Parathyroid adenoma (tissue), 2 donors: ENCODE results near the gene CWF19L2.

Experiments
- H2AFZ ChIP-seq: fragments of 300-600 bp; sonication (generic); one replicate; pipeline ENCODE4 v1.7.0; 2017; ENCODE audit warnings: antibody characterized with exemption, mild to moderate bottlenecking
- H3K27ac ChIP-seq: fragments of 300-600 bp; sonication (generic); one replicate; pipeline ENCODE4 v1.7.0; 2017
- H3K27me3 ChIP-seq: fragments of 300-600 bp; sonication (generic); one replicate; pipeline ENCODE4 v1.7.0; 2017; ENCODE audit warnings: low read length; ENCODE audit not compliant: control insufficient read depth, insufficient read depth
- H3K36me3 ChIP-seq: fragments of 300-600 bp; sonication (generic); one replicate; pipeline ENCODE4 v1.7.0; 2017; ENCODE audit warnings: low read length; ENCODE audit not compliant: control insufficient read depth, insufficient read depth
- H3K4me1 ChIP-seq: fragments of 300-600 bp; sonication (generic); one replicate; pipeline ENCODE4 v1.7.0; 2017; ENCODE audit warnings: control low read depth
- H3K4me2 ChIP-seq: fragments of 300-600 bp; sonication (generic); one replicate; pipeline ENCODE4 v1.7.0; 2017; ENCODE audit warnings: low read length
- H3K4me3 ChIP-seq: fragments of 300-600 bp; sonication (generic); one replicate; pipeline ENCODE4 v1.7.0; 2017; ENCODE audit warnings: low read depth, low read length
- H3K79me2 ChIP-seq: fragments of 300-600 bp; sonication (generic); one replicate; pipeline ENCODE4 v1.7.0; 2017; ENCODE audit warnings: control low read depth
- H3K9ac ChIP-seq: fragments of 300-600 bp; sonication (generic); one replicate; pipeline ENCODE4 v1.7.0; 2017; ENCODE audit warnings: mild to moderate bottlenecking
- H3K9me3 ChIP-seq: fragments of 300-600 bp; sonication (generic); one replicate; pipeline ENCODE4 v1.7.0; 2017; ENCODE audit warnings: low read length; ENCODE audit not compliant: control insufficient read depth
- TF ChIP-seq, protein P1 (sequence below): fragments of 300-600 bp; sonication (generic); IDR thresholded peaks from one replicate; pipeline ENCODE4 v1.7.0; 2017; ENCODE audit warnings: antibody characterized with exemption, mild to moderate bottlenecking
- donor health status: primary hyperparathyroidism.

The CWF19L2 gene

DNA sequence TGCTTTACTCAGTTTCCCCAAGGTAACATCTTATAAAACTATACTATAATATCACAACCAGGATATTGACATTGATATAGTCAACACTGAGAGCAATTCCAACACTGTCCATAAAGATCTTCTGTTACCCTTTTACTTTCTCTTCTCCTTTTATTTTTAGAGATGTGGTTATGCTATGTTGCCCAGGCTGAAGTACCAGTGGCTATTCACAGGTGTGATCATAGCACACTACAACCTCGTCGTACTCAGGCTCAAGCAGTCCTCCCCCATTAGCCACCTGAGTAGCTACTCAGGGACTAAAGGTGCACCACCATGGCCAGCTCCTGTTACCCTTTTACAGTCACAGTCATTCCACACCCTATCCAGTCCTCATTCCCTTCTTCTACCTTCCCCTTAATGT is 119.7 kb downstream of the CWF19L2 start:
- H3K4me2 ChIP-seq: no peak overlapping the region
- no peak overlapping the region for H2AFZ ChIP-seq
- no peak overlapping the region for H3K4me3 ChIP-seq
- H3K9ac ChIP-seq: no peak overlapping the region
- H3K9me3 ChIP-seq: no peaks in the 10 kb centered on the region
- TF ChIP-seq, protein P1, sequence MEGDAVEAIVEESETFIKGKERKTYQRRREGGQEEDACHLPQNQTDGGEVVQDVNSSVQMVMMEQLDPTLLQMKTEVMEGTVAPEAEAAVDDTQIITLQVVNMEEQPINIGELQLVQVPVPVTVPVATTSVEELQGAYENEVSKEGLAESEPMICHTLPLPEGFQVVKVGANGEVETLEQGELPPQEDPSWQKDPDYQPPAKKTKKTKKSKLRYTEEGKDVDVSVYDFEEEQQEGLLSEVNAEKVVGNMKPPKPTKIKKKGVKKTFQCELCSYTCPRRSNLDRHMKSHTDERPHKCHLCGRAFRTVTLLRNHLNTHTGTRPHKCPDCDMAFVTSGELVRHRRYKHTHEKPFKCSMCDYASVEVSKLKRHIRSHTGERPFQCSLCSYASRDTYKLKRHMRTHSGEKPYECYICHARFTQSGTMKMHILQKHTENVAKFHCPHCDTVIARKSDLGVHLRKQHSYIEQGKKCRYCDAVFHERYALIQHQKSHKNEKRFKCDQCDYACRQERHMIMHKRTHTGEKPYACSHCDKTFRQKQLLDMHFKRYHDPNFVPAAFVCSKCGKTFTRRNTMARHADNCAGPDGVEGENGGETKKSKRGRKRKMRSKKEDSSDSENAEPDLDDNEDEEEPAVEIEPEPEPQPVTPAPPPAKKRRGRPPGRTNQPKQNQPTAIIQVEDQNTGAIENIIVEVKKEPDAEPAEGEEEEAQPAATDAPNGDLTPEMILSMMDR: no peak
- H3K27ac ChIP-seq: no peak overlapping the region
- H3K79me2 ChIP-seq: no peaks in the 10 kb centered on the region
- no peaks in the 10 kb centered on the region for H3K27me3 ChIP-seq
- no peaks in the 10 kb centered on the region for H3K4me1 ChIP-seq
- H3K36me3 ChIP-seq: no peaks in the 10 kb centered on the region

DNA sequence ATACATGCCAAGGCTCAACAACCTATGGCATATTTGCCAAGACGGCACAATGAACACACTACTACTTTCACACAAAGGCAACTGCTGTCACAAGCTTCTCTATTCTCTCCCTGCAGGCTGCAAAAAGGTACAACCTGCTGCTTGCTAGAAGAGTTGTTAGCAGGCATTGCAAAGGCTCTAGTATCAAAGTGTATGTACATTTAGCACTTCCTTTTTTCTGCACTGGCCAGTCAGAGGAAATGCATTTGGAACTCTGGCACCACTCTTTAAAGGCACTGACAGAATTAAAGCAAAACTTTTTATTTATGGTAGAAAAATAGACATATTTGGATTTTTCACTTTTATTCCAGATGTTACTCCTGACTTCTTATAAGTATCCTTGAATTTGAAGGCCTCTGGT is 125.9 kb downstream of the CWF19L2 start:
- Histone ChIP-seq H3K9ac (no peak overlapping the region), H3K36me3 (no peaks in the 10 kb centered on the region), H3K4me2 (no peak overlapping the region), H2AFZ (no peak overlapping the region), H3K4me3 (no peak overlapping the region), H3K27ac (no peak overlapping the region), H3K9me3 (no peaks in the 10 kb centered on the region), H3K27me3 (no peaks in the 10 kb centered on the region), H3K79me2 (no peaks in the 10 kb centered on the region), H3K4me1 (no peaks in the 10 kb centered on the region)
- TF ChIP-seq, protein P1: no peak

GRCh38 chr11:107329164-107329563 is 128.5 kb downstream of the CWF19L2 start:
- H3K36me3 ChIP-seq: no peaks in the 10 kb centered on the region
- H3K27me3 ChIP-seq: no peaks in the 10 kb centered on the region
- H3K4me1 ChIP-seq: no peaks in the 10 kb centered on the region
- no peak overlapping the region for H3K27ac ChIP-seq
- no peak overlapping the region for H3K4me2 ChIP-seq
- H3K79me2 ChIP-seq: no peaks in the 10 kb centered on the region
- no peaks in the 10 kb centered on the region for H3K9me3 ChIP-seq
- no peak overlapping the region for H3K4me3 ChIP-seq
- TF ChIP-seq, protein P1: no peak
- no peak overlapping the region for H3K9ac ChIP-seq
- no peak overlapping the region for H2AFZ ChIP-seq

DNA sequence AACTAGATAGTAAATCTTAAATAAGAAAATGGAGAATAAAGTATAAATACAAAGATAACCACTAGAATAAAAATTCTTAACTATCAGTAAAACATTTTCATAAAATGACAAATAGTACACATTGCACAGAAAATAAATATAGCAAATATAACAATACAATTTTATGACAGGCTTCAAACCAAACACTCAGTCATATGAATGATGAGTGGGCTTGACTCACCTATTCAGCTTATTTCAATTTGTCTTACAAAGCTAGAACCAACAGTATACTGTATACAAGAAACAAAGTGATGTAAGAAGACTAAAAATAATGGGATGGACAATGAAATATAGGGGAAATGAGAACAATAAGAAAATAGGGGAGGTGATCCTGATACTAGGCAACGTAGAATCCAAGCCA is 141.2 kb downstream of the CWF19L2 start:
- no peak overlapping the region for H3K4me2 ChIP-seq
- no peaks in the 10 kb centered on the region for H3K27me3 ChIP-seq
- no peaks in the 10 kb centered on the region for H3K9me3 ChIP-seq
- H3K36me3 ChIP-seq: no peaks in the 10 kb centered on the region
- TF ChIP-seq, protein P1: no peak
- H3K79me2 ChIP-seq: no peaks in the 10 kb centered on the region
- no peak overlapping the region for H3K27ac ChIP-seq
- H3K4me1 ChIP-seq: no peaks in the 10 kb centered on the region
- H2AFZ ChIP-seq: no peak overlapping the region
- H3K4me3 ChIP-seq: no peak overlapping the region
- no peak overlapping the region for H3K9ac ChIP-seq

DNA sequence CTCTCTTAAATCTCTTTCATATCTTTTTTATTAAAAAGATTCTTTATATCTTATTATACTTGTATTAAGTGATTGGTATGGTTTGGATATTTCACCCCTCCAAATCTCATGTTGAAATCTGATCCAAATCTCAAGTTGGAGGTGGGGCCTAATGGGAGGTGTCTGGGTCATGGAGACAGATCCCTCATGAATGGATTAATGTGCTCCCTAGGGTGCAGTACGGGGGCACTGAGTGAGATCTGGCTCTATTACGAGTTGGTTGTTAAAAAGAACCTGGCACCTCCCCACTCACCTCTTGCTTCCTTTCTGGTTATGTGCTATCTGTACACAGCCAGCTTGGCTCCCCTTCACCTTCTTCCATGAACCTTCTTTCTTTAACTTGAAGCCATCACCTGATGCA is 149.6 kb downstream of the CWF19L2 start:
- Histone ChIP-seq H3K9me3 (no peaks in the 10 kb centered on the region), H3K4me1 (no peaks in the 10 kb centered on the region), H3K27ac (no peak overlapping the region), H3K4me3 (no peak overlapping the region), H3K79me2 (no peaks in the 10 kb centered on the region), H3K9ac (no peak overlapping the region), H3K36me3 (no peaks in the 10 kb centered on the region), H3K4me2 (no peak overlapping the region), H2AFZ (no peak overlapping the region), H3K27me3 (no peaks in the 10 kb centered on the region)
- TF ChIP-seq, protein P1: no peak
